ENCODE data around the gene LCLAT1.

Gene LCLAT1

DNA sequence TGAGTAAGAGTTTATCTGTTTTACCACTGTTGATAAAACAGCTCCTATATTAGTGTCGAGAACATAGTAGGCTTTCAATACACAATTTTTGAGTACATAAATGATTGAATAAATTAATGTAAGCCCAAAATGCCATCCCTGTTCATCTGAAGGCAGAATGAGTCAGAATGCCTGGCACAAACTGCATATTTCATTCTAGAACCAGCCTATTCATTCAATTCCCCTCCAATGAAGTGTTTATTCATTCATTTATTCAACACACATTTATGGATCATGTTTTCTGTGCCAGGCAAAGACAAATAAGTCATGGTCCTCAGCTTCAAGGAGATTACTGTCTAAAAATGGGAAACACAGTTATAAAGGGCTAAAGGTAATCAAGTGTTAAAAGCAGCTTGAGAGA is 22.8 kb upstream of the LCLAT1 start:
- DNase-seq = no peak

DNA sequence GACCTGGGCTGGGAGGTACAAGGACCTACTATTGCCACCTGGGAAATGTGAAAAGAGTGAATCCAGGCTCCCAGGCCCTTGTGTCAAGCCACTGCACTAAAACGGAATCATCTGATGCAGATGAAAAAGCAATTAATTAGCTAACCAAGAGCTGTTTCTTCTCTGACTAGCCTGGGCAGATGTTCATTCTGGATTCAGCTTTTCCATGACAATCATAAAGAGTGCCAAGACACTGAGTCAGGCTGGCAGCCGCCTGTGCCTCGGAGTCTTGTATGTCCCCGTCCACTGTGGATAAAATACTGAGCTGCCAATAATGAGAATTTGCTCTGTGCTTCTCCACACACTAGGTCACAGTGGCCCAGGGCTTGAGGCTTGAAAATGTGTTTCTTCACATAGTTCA is 21.7 kb upstream of the LCLAT1 start:
- DNase-seq = peak; percentile 18

DNA sequence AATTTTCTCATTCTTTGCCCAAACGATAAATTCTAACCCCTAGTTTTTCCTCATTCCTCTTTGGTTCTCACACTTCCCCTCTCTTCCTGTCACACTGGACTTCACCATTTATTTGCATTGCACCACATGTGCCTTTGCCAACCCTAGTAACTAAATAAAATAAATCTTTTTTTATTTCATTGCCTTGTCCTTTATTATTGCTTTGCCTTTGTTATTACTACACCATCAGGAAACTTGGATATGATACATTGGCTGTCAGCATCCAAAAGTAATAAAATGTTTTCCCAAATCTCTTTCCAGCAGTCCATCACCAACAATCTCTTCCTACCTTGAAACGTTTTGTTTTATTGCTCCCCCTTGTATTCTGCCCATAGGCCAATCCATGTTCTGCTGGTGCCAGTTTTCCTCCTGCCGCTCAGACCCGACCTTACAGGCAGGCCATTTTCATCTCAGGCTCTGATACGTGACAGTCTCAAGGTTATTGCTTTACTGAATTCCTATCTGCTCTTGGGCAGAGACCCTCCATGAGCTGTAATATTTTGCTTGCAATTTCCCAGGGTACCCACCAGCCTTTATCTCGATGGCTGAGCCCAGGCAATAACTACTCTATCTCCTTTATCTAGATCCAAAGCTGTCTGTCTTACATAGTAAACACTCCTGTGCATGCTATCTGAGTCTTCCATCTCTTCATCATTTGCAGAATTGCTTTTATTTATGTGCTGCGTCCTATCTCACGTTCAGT is 19.3 kb upstream of the LCLAT1 start:
- DNase-seq = no peak

DNA sequence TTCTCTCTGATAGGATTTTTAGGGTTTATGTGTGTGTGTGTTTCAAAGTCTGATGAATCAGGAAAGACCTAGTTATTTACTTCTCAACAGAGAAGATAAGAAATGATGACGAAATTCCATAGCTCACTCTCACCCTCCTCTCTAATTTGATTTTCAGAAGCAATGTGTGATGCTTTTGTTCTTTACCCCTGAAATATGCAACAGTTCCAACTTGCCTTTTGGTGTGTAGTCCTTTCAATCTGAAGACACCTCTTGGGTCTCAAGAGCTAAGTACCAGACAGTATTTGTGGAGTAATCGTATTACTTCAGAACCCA is 18.7 kb upstream of the LCLAT1 start:
- DNase-seq = no peak

DNA sequence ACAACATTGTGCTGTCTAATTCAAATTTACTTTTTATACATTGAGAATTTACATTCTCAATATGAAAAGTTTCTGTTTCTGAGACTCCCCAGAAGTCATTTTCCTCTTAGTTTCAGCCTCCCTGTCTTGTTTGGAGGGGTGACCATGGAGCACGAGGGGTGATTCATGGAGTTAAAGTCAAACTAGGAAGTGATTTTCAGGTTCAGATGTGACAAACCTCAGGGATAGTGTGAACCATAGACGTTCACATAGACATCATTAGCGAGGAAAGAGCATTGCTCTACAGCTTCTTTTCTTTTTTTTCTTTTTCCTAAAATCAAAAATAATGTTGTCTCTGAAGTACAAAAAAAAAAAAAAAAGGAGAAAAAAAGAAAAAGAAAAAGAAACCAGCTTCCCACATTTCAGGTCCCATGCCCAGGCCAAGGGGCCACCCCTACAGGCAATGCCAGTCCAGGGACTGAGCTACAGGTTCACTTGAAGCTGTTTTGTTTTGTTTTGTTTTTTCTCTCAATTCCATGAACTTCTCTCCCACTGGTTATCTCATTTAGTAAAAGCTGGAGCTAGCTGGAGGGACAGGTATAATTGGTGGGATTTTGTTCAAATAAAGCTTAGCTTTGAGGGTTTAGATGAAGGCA is 18.1 kb upstream of the LCLAT1 start:
- DNase-seq = no peak

DNA sequence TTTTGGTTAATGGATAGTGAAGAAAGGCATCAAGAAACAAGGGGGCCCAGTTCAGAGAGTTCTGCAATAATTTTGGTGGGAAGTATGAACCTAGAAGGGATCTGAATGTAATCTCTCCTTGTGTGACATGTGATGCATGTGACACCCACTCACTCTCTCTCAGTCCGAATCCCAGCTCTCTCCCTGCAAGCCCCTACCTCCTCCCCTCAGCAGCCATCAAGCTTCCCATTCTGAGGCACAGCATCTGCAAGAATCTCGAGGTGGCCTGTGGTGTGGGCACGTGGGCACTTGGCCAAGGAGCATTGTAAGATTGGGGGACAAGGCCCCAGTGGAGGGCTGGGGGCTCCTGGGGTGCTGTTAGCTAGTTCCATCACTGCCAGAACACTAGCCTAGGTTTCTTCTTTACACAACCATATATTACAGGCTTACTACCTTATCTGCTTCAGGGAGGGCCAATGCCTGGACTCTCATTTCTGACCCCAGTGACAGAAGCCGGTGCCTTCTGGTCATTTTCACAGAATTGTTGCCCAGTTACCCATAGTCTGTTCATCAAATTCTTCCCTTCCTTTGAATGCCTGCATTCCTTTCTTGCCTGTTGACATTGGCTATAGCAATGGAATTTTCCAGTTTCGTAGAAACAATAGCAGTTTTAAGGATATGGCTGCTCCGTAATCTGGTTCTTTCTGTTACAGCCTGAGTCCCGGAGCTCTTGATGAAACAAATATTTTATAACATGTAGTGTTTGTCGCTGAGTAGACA is 13.3 kb upstream of the LCLAT1 start:
- DNase-seq = no peak

DNA sequence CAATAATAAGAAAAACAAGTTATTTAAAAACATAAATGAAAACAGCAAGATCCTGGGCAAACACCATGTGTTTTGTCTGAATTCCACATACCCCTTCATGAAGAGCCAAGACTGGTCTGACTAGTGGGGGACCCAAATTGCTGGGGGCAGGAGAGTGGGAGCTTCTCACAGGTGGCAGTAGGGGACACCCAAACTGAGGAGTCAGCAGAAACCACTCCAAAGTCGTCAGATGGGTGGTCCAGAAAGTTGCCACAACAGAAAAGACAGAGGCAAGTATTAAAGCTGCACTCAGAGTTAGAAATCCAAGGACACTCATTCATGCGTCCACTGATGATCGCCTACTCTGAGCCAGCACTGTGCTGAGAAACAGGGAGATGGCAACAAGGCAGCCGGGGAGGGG is 12.3 kb upstream of the LCLAT1 start:
- no peak for DNase-seq

DNA sequence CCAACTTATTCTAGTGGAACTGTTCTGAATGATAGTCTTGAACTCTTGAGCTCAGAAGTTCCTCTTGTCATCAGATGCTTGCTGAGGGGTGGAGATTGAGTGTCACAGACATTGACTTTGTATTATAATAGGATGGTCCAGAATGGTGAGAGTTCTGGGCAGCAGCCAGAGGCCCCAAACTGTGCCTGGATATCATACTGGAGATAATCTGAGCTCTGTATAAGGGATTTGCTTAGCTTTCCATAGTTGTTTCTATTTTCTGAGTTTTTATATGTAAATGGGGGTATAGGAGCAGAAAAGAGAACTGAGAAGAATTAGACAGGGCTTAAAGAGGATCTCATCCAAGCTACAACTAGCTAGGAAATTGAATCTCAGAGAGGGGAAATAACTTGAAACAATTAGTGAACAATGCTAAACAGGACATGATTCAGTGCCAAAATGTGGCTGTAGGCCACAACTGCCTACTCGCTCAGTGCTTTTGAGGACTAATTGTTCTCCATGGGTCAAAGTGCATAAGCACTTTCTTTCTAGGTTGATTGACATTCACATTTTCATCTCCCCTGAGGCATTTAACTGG is 10.1 kb upstream of the LCLAT1 start:
- no peak for DNase-seq

DNA sequence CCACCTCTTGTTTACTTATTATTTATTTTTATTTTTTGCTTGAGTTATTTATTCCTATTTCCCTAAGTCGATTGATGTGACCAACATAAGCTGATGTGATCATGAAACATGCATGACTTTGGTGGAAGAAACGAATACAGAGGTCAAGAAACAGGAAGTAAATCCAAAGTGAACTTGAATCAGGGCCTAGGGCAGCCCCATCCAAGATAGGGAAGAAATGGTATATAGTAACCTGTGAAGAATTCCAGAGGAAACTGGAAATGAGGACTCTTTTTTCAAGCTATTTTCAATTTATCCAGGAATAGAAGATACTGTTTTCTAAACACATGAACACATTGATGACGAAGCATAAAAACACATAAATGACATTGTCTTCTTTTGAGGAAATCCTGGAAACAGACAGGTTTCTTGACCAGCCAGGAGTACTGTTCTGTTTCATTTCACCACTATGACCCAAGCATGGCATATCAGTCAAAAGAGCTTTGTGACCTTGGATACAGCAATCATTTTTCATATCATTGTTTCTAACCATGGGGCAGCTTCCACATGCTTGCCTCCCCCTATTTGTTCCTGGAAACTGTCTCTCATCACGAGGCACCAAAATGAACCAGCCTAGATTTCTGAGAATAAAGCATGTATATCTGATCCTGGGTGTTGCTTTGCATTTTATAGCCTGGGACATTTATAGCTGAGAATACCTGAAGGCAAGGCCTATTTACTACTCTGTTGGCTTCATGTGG is 9.1 kb upstream of the LCLAT1 start:
- no peak for DNase-seq

- DNase-seq = no peak
Observed at GRCh38 chr2:30439296-30439695, 7.8 kb upstream of the LCLAT1 start.

DNA sequence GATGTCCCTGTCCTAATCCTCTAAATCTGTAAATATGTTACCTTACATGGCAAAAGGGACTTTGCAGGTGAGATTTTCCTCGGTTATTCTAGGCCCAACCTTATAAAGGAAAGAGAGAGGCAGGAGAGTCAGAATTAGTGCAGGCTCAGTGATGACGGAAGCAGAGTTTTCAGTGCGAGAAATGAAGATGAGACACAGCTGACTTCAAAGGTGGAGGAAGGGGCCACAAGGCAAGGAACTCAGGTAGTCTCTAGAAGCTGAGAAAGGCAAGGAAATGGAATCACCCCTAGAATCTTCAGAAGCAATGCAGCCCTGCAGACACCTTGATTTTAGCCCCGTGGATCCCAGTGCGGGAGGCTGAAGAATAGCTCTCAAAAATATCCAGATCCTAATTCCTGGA is 7.2 kb upstream of the LCLAT1 start:
- DNase-seq = no peak

GRCh38 chr2:30441023-30441422 is 6.0 kb upstream of the LCLAT1 start:
- no peak for DNase-seq

DNA sequence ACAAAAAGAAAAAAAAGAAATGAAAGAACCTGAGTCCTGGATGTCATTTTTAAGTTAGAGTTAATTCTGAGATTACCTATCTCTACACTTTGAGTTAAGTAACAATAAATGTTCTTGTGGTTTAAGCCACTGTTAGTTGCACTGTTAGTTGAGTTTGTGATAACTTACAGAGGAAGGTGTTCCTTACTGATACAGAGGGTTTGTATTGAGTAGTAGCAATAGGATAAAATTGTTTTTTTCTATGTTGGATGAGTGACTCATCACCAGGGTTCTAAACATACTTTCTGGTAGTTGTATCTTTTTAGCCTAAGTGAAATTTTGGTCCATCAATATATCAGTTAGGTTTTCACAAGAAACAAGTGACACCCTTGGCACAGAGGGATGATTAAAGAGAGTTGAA is 4.0 kb upstream of the LCLAT1 start:
- no peak for DNase-seq

GRCh38 chr2:30444273-30444672 is 2.8 kb upstream of the LCLAT1 start:
- no peak for DNase-seq

GRCh38 chr2:30445266-30445821 is 1.7 kb upstream of the LCLAT1 start:
- no peak for DNase-seq

DNA sequence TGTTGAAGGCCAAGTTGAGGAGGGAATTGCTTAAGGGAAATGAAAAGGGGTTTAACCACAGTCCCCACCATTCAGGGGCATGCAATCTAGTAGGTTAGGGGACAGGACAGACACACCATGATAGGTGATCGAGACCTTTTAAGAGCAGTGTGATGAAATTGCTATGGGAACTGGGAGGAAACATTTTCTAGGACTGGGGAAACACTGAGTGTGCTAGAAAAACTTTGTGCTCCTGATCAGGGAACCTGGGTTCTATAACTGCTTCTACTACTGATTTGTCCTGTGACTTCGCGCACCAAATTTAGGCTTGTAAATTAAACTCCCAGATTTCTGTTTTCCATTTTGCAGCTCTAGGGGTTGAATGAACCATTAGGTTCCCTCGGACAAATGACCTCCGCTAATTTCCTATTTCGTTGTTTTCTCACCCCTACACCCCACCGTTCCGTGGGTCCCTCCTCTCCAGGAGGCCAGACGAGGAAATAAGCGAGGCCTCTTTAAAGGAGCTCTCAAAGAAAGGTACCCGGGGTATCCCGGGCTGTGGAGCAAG is 371 bp upstream of the LCLAT1 start:
- DNase-seq = no peak

- DNase-seq = no peak
Observed at GRCh38 chr2:30448308-30448707, 1.3 kb downstream of the LCLAT1 start.

DNA sequence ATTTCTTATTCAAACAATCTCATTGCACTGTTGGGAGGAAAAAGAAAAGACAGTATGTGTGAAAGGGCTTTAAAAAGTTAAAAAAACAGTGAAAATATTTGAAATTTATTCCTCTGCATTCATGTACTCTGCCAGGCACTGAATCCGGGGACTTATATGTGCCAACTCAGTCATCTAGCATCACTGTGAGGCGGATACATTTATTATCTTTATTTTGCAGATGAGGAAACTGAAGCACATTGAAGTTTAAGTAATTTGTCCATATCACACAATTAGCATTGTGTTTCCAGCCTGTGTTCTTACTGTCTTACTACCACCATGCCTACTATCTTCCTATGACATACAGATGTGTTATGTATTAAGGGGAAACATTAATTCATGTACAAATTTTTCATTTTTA is 1.8 kb downstream of the LCLAT1 start:
- no peak for DNase-seq

- DNase-seq = no peak
Observed at GRCh38 chr2:30450025-30450424, 3.0 kb downstream of the LCLAT1 start.

DNA sequence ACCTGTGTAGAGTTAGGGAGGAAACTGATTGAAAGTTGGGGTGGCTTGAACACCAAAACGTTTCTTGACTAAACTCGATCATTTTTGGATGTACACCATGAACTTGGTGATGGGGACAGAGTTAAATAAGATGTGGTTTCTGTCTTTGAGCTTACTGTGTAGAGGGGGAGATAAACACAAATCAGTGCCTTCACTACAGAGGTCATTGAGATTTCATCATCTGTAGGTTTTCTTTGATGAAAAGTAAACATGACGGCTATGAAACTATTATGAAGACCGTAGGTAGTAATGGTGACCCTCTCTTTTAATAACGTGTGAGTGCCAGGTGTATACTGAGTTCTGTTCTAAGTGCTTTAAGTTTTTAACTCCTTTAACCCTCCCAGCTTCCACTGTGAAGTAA is 6.5 kb downstream of the LCLAT1 start:
- no peak for DNase-seq

DNA sequence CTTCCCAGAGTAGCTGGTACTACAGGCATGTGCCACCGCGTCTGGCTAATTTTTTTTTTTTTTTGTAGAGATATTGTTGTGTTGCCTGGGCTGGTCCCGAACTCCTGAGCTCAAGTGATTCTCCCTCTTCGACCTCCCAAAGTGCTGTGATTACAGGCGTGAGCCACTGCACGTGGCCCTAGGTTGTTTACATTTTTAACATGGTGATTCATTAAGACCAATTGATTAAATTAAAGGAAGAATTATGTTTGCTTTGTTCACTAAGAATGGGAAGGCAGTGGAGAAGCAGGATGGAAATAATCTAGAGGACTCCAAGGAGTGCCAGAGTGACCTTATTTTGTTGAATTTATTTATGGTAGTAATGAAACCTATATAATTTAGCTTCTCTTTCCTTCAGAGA is 7.5 kb downstream of the LCLAT1 start:
- peak; percentile 11 for DNase-seq

DNA sequence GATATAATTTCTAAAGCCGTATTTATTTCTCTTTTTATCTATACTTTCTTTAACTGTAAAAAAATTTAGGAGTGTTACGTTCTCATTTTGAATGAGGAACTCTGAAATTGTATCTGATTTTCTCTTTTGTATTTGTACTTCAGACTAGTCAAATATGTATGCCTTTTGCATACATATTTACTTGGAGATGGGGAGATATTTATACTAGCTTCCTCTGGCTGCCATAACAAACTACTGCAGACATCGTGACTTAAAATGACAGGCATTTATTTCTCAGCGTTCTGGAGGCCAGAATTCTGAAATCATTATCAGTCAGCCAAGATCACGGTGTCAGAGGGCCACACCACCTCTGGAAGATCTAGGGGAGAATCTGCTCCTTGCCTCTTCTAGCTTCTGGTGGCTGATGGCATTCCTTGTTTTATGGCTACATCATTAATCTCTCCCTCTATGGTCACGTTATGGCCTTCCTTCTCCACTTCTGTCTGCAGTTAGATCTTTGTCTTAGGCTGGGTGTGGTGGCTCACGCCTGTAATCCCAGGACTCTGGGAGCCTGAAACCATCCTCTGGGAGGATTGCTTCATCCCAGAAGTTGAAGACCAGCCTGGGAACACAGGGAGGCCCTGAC is 8.2 kb downstream of the LCLAT1 start:
- DNase-seq = no peak
